ENCODE measurements around the gene SNX8.

- TF ChIP-seq SP1 (IDR thresholded peaks at IDR 0.05) = no peak
- TF ChIP-seq, protein P1, sequence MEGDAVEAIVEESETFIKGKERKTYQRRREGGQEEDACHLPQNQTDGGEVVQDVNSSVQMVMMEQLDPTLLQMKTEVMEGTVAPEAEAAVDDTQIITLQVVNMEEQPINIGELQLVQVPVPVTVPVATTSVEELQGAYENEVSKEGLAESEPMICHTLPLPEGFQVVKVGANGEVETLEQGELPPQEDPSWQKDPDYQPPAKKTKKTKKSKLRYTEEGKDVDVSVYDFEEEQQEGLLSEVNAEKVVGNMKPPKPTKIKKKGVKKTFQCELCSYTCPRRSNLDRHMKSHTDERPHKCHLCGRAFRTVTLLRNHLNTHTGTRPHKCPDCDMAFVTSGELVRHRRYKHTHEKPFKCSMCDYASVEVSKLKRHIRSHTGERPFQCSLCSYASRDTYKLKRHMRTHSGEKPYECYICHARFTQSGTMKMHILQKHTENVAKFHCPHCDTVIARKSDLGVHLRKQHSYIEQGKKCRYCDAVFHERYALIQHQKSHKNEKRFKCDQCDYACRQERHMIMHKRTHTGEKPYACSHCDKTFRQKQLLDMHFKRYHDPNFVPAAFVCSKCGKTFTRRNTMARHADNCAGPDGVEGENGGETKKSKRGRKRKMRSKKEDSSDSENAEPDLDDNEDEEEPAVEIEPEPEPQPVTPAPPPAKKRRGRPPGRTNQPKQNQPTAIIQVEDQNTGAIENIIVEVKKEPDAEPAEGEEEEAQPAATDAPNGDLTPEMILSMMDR (IDR thresholded peaks at IDR 0.05; ENCODE audit: low read depth, low read length, missing input control) = no peak
- no peak for TF ChIP-seq RAD21 (IDR thresholded peaks at IDR 0.05)
- no peak for TF ChIP-seq YY1 (IDR thresholded peaks at IDR 0.05)
- TF ChIP-seq, protein P2, sequence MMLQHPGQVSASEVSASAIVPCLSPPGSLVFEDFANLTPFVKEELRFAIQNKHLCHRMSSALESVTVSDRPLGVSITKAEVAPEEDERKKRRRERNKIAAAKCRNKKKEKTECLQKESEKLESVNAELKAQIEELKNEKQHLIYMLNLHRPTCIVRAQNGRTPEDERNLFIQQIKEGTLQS (IDR thresholded peaks at IDR 0.05) = no peak
These were observed 2.3 kb upstream of the SNX8 start for GRCh38 chr7:2316578-2316977.

Data from liver (tissue), 3 donors.